ENCODE results near the gene SAP25.

The SAP25 gene

GRCh38 chr7:100580466-100581283 is 7.0 kb upstream of the SAP25 start:
- Histone ChIP-seq H3K27ac (ENCODE audit: low read depth, low read length) (no peak overlapping the region), H3K36me3 (ENCODE audit: insufficient read depth, low read length) (peaks cover 66% of the 10 kb centered on the region), H3K9me3 (ENCODE audit: low read length) (no peaks in the 10 kb centered on the region)

GRCh38 chr7:100578246-100579183 is 4.8 kb upstream of the SAP25 start:
- H3K4me3 ChIP-seq (ENCODE audit: low read depth in 1 of 2, low read length in 2 of 2) = no peak overlapping the region
- peaks cover 0 to 8% of the 10 kb centered on the region in 2 donors for H3K27me3 ChIP-seq (ENCODE audit: control insufficient read depth in 1 of 2, insufficient read depth in 2 of 2, low read length in 2 of 2)
- H3K36me3 ChIP-seq (ENCODE audit: insufficient read depth, low read length) = peaks cover 71% of the 10 kb centered on the region
- H3K4me1 ChIP-seq (ENCODE audit: insufficient read depth, low read length) = peaks cover 7% of the 10 kb centered on the region
- H3K9ac ChIP-seq (ENCODE audit: low read length) = no peak overlapping the region
- no peaks in the 10 kb centered on the region for H3K9me3 ChIP-seq (ENCODE audit: low read length)
- no peak overlapping the region for H3K27ac ChIP-seq (ENCODE audit: low read depth, low read length)

More at GRCh38 chr7:100580466-100581283, 7.0 kb upstream of the SAP25 start:
- Histone ChIP-seq H3K27me3 (ENCODE audit: control insufficient read depth in 1 of 2, insufficient read depth in 2 of 2, low read length in 2 of 2) (no peaks in the 10 kb centered on the region), H3K9ac (ENCODE audit: low read length) (no peak overlapping the region), H3K4me1 (ENCODE audit: insufficient read depth, low read length) (peaks cover 23% of the 10 kb centered on the region), H3K4me3 (ENCODE audit: low read depth in 1 of 2, low read length in 2 of 2) (no peak overlapping the region)

- Histone ChIP-seq H3K36me3 (ENCODE audit: insufficient read depth, low read length) (peaks cover 71% of the 10 kb centered on the region), H3K27me3 (ENCODE audit: control insufficient read depth in 1 of 2, insufficient read depth in 2 of 2, low read length in 2 of 2) (peaks cover 0 to 17% of the 10 kb centered on the region in 2 donors), H3K4me1 (ENCODE audit: insufficient read depth, low read length) (no peaks in the 10 kb centered on the region), H3K9ac (ENCODE audit: low read length) (no peak overlapping the region), H3K4me3 (ENCODE audit: low read depth in 1 of 2, low read length in 2 of 2) (no peak overlapping the region), H3K27ac (ENCODE audit: low read depth, low read length) (no peak overlapping the region), H3K9me3 (ENCODE audit: low read length) (no peaks in the 10 kb centered on the region)
Measured at GRCh38 chr7:100577507-100577906, 3.8 kb upstream of the SAP25 start.

GRCh38 chr7:100577103-100577502 is 3.4 kb upstream of the SAP25 start:
- Histone ChIP-seq H3K4me3 (ENCODE audit: low read depth in 1 of 2, low read length in 2 of 2) (no peak overlapping the region), H3K36me3 (ENCODE audit: insufficient read depth, low read length) (peaks cover 69% of the 10 kb centered on the region), H3K9me3 (ENCODE audit: low read length) (no peaks in the 10 kb centered on the region), H3K4me1 (ENCODE audit: insufficient read depth, low read length) (no peaks in the 10 kb centered on the region), H3K27ac (ENCODE audit: low read depth, low read length) (no peak overlapping the region), H3K27me3 (ENCODE audit: control insufficient read depth in 1 of 2, insufficient read depth in 2 of 2, low read length in 2 of 2) (peaks cover 0 to 19% of the 10 kb centered on the region in 2 donors), H3K9ac (ENCODE audit: low read length) (no peak overlapping the region)

- Histone ChIP-seq H3K9ac (ENCODE audit: low read length) (no peak overlapping the region), H3K36me3 (ENCODE audit: insufficient read depth, low read length) (peaks cover 62% of the 10 kb centered on the region), H3K4me3 (ENCODE audit: low read depth in 1 of 2, low read length in 2 of 2) (no peak overlapping the region), H3K9me3 (ENCODE audit: low read length) (no peaks in the 10 kb centered on the region), H3K27me3 (ENCODE audit: control insufficient read depth in 1 of 2, insufficient read depth in 2 of 2, low read length in 2 of 2) (peaks cover 0 to 19% of the 10 kb centered on the region in 2 donors), H3K4me1 (ENCODE audit: insufficient read depth, low read length) (no peaks in the 10 kb centered on the region), H3K27ac (ENCODE audit: low read depth, low read length) (no peak overlapping the region)
Measured at GRCh38 chr7:100576384-100576993, 2.8 kb upstream of the SAP25 start.

- no peak overlapping the region for H3K27ac ChIP-seq (ENCODE audit: low read depth, low read length)
- H3K27me3 ChIP-seq (ENCODE audit: control insufficient read depth in 1 of 2, insufficient read depth in 2 of 2, low read length in 2 of 2) = peaks cover 0 to 25% of the 10 kb centered on the region in 2 donors
- H3K36me3 ChIP-seq (ENCODE audit: insufficient read depth, low read length) = peaks cover 56% of the 10 kb centered on the region
- H3K9ac ChIP-seq (ENCODE audit: low read length) = no peak overlapping the region
- H3K4me3 ChIP-seq (ENCODE audit: low read depth in 1 of 2, low read length in 2 of 2) = no peak overlapping the region
- H3K9me3 ChIP-seq (ENCODE audit: low read length) = no peaks in the 10 kb centered on the region
- H3K4me1 ChIP-seq (ENCODE audit: insufficient read depth, low read length) = no peaks in the 10 kb centered on the region
Measured at GRCh38 chr7:100575746-100576383, 2.2 kb upstream of the SAP25 start.

- H3K27me3 ChIP-seq (ENCODE audit: control insufficient read depth in 1 of 2, insufficient read depth in 2 of 2, low read length in 2 of 2) = peaks cover 0 to 30% of the 10 kb centered on the region in 2 donors
- peaks cover 50% of the 10 kb centered on the region for H3K36me3 ChIP-seq (ENCODE audit: insufficient read depth, low read length)
- no peak overlapping the region for H3K27ac ChIP-seq (ENCODE audit: low read depth, low read length)
- H3K4me1 ChIP-seq (ENCODE audit: insufficient read depth, low read length) = no peaks in the 10 kb centered on the region
- H3K9ac ChIP-seq (ENCODE audit: low read length) = no peak overlapping the region
- no peaks in the 10 kb centered on the region for H3K9me3 ChIP-seq (ENCODE audit: low read length)
- H3K4me3 ChIP-seq (ENCODE audit: low read depth in 1 of 2, low read length in 2 of 2) = no peak overlapping the region
Measured at GRCh38 chr7:100575206-100575631, 1.5 kb upstream of the SAP25 start.

- no peak overlapping the region for H3K9ac ChIP-seq (ENCODE audit: low read length)
- peaks cover 0 to 36% of the 10 kb centered on the region in 2 donors for H3K27me3 ChIP-seq (ENCODE audit: control insufficient read depth in 1 of 2, insufficient read depth in 2 of 2, low read length in 2 of 2)
- peaks cover 44% of the 10 kb centered on the region for H3K36me3 ChIP-seq (ENCODE audit: insufficient read depth, low read length)
- H3K27ac ChIP-seq (ENCODE audit: low read depth, low read length) = no peak overlapping the region
- H3K9me3 ChIP-seq (ENCODE audit: low read length) = no peaks in the 10 kb centered on the region
- H3K4me1 ChIP-seq (ENCODE audit: insufficient read depth, low read length) = no peaks in the 10 kb centered on the region
- no peak overlapping the region for H3K4me3 ChIP-seq (ENCODE audit: low read depth in 1 of 2, low read length in 2 of 2)
Measured at GRCh38 chr7:100574362-100575205, 884 bp upstream of the SAP25 start.

GRCh38 chr7:100572949-100573675 is 588 bp downstream of the SAP25 start:
- H3K27me3 ChIP-seq (ENCODE audit: control insufficient read depth in 1 of 2, insufficient read depth in 2 of 2, low read length in 2 of 2) = peaks cover 0 to 39% of the 10 kb centered on the region in 2 donors
- no peak overlapping the region for H3K9ac ChIP-seq (ENCODE audit: low read length)
- H3K27ac ChIP-seq (ENCODE audit: low read depth, low read length) = no peak overlapping the region
- no peak overlapping the region for H3K4me3 ChIP-seq (ENCODE audit: low read depth in 1 of 2, low read length in 2 of 2)
- H3K9me3 ChIP-seq (ENCODE audit: low read length) = no peaks in the 10 kb centered on the region
- H3K36me3 ChIP-seq (ENCODE audit: insufficient read depth, low read length) = peaks cover 30% of the 10 kb centered on the region
- no peaks in the 10 kb centered on the region for H3K4me1 ChIP-seq (ENCODE audit: insufficient read depth, low read length)
